Ovary (tissue), 3 donors: ENCODE measurements around the gene TMEM252.

Experiments
- CTCF ChIP-seq, 3 donors: fragments of 450-650 bp in 2 of 3; fragments of 200-600 bp in 1 of 3; IDR thresholded peaks; one replicate each; pipeline versions ENCODE4 v1.5.1 to v1.8.0; 2016 to 2022; ENCODE audit warnings: antibody characterized with exemption in 3 of 3, mild to moderate bottlenecking in 1 of 3
- POLR2A ChIP-seq: fragments of 450-650 bp; IDR thresholded peaks from one replicate; pipeline ENCODE4 v1.6.1; 2017; ENCODE audit warnings: antibody characterized with exemption, mild to moderate bottlenecking, moderate library complexity
- donor health status: DM: no; HTN: no; CAD: no.

DNA sequence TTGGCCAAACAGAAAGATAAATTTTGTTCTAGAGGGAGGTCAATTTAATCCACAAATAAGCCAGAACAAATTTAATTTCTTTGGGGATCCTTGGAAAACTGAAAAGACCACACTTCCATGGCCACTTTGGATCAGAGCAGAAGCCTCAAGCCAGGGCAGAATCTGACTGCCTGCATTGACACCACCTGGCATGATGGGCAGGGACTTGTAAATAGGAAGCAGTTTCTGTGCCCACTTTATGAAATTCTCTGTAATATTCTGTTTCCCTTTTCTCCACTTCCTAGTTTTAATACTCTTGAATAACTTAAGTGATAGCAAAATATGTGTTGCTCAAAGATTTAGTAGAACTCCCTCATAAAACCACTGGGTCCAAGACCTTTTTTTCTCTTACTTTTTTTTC, 6.7 kb upstream of the TMEM252 start:
- TF ChIP-seq CTCF (IDR thresholded peaks at IDR 0.05) (no peak), POLR2A (no peak)
